Sigmoid colon (tissue), 4 donors: Measurements from ENCODE around the gene REPS1.

Source experiments
- EP300 ChIP-seq, 4 donors: sonication (generic); formaldehyde crosslinking; IDR thresholded peaks; one replicate each; pipeline ENCODE4 v1.6.1; 2017; ENCODE audit warnings: antibody characterized with exemption in 4 of 4
- POLR2A ChIP-seq, 2 donors: fragments of 450-650 bp; IDR thresholded peaks; one replicate each; pipeline ENCODE4 v1.6.1; 2016; ENCODE audit warnings: antibody characterized with exemption in 2 of 2, mild to moderate bottlenecking in 2 of 2, moderate library complexity in 2 of 2
- POLR2AphosphoS5 ChIP-seq, 4 donors: sonication (generic); formaldehyde crosslinking; IDR thresholded peaks; one replicate each; pipeline ENCODE4 v1.6.1; 2017; ENCODE audit warnings: antibody characterized with exemption in 4 of 4
- TF ChIP-seq, protein P1 (sequence below), 4 experiments: fragments of 450-650 bp in 3 of 4; fragments of 200-600 bp in 1 of 4; IDR thresholded peaks; one replicate each; pipeline ENCODE4 v1.5.1; 2016 to 2019; ENCODE audit warnings: antibody characterized with exemption in 4 of 4, mild to moderate bottlenecking in 3 of 4, moderate library complexity in 2 of 4

DNA sequence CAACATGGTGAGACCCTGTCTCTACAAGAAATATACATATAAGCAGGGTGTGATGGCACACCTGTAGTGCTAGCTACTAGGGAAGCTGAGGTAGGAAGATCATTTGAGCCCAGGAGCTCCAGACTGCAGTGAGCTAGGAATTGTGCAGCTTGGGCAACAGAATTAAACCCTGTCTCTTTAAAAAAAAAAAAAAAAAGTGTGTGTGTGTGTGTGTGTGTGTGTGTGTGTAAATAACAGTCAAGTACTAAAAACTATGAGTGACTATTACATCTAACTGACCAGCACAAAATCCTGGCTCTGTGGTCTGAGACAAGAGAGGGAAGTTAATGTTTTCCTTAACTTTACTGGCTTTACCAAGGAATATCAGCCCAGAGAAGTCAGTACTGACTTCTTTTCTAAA is 32.8 kb downstream of the REPS1 start:
- TF ChIP-seq POLR2A (IDR thresholded peaks at IDR 0.05) = no peak
- TF ChIP-seq, protein P1, sequence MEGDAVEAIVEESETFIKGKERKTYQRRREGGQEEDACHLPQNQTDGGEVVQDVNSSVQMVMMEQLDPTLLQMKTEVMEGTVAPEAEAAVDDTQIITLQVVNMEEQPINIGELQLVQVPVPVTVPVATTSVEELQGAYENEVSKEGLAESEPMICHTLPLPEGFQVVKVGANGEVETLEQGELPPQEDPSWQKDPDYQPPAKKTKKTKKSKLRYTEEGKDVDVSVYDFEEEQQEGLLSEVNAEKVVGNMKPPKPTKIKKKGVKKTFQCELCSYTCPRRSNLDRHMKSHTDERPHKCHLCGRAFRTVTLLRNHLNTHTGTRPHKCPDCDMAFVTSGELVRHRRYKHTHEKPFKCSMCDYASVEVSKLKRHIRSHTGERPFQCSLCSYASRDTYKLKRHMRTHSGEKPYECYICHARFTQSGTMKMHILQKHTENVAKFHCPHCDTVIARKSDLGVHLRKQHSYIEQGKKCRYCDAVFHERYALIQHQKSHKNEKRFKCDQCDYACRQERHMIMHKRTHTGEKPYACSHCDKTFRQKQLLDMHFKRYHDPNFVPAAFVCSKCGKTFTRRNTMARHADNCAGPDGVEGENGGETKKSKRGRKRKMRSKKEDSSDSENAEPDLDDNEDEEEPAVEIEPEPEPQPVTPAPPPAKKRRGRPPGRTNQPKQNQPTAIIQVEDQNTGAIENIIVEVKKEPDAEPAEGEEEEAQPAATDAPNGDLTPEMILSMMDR (IDR thresholded peaks at IDR 0.05) = no peak
- TF ChIP-seq EP300 (IDR thresholded peaks at IDR 0.05) = no peak
- no peak for TF ChIP-seq POLR2AphosphoS5 (IDR thresholded peaks at IDR 0.05)
